K562 (cell line): ENCODE measurements around the gene APOM. TPM values are rescaled to one million over a fixed set of nuclear protein-coding genes. Genes with fewer than 3 reads are reported as not detected.

Experiments
- BCOR ChIP-seq: fragments of 450-650 bp; IDR thresholded peaks from 2 replicates; pipeline ENCODE4 v1.6.1; 2016
- CREB5 ChIP-seq: fragments of 250-450 bp; sonication (Bioruptor Pico); IDR thresholded peaks from 2 replicates; pipeline ENCODE4 v1.5.0; 2020; ENCODE audit warnings: mild to moderate bottlenecking
- CREM ChIP-seq: IDR thresholded peaks from 2 replicates; pipeline ENCODE4 v1.6.1; 2014; ENCODE audit warnings: antibody characterized with exemption, low read depth
- E2F8 ChIP-seq: fragments of 450-650 bp; IDR thresholded peaks from 2 replicates; pipeline ENCODE4 v1.7.1; 2018; ENCODE audit warnings: mild to moderate bottlenecking, low read depth; ENCODE audit not compliant: partially characterized antibody
- EP400 ChIP-seq: fragments of 450-650 bp; IDR thresholded peaks from 2 replicates; pipeline ENCODE4 v1.6.1; 2017; ENCODE audit warnings: antibody characterized with exemption, mild to moderate bottlenecking, moderate library complexity
- GABPB1 ChIP-seq: sonication (generic); formaldehyde crosslinking; IDR thresholded peaks from 2 replicates; pipeline ENCODE4 v1.8.0; 2022; ENCODE audit warnings: mild to moderate bottlenecking, missing genetic modification reagents
- HDAC8 ChIP-seq: fragments of 450-650 bp; IDR thresholded peaks from 2 replicates; pipeline ENCODE4 v1.6.1; 2016; ENCODE audit warnings: mild to moderate bottlenecking, missing genetic modification characterization, moderate library complexity, missing compliant biosample characterization
- L3MBTL2 ChIP-seq: fragments of 450-650 bp; IDR thresholded peaks from 2 replicates; pipeline ENCODE4 v1.6.1; 2016; ENCODE audit warnings: mild to moderate bottlenecking, moderate library complexity
- MAFG ChIP-seq: fragments of 450-650 bp; conservative IDR thresholded peaks from 2 replicates; pipeline ENCODE4 v1.6.1; 2016; ENCODE audit warnings: missing genetic modification characterization, missing compliant biosample characterization
- MED1 ChIP-seq: sonication (generic); formaldehyde crosslinking; IDR thresholded peaks from 2 replicates; pipeline ENCODE4 v1.8.1; 2023; ENCODE audit warnings: missing genetic modification reagents, borderline replicate concordance
- POU5F1 ChIP-seq: fragments of 150-350 bp; IDR thresholded peaks from 2 replicates; pipeline ENCODE4 v1.6.1; 2014; ENCODE audit warnings: borderline replicate concordance, low read length, low read depth, mild to moderate bottlenecking; ENCODE audit not compliant: partially characterized antibody
- PTTG1 ChIP-seq: fragments of 450-650 bp; IDR thresholded peaks from 2 replicates; pipeline ENCODE4 v1.6.1; 2016; ENCODE audit warnings: low read depth, mild to moderate bottlenecking, missing genetic modification characterization, missing compliant biosample characterization
- RAD51 ChIP-seq: fragments of 450-650 bp; IDR thresholded peaks from 2 replicates; pipeline ENCODE4 v1.7.1; 2016; ENCODE audit warnings: low read depth, mild to moderate bottlenecking, borderline replicate concordance
- RBM22 ChIP-seq: fragments of 200-400 bp; formaldehyde crosslinking; IDR thresholded peaks from 2 replicates; pipeline ENCODE4 v1.6.1; 2018; ENCODE audit warnings: low read length, low read depth; ENCODE audit not compliant: poor library complexity, severe bottlenecking
- TAF1 ChIP-seq: IDR thresholded peaks from 2 replicates; pipeline ENCODE4 v1.6.1; 2011; ENCODE audit warnings: mild to moderate bottlenecking, low read length, moderate library complexity; ENCODE audit not compliant: insufficient read depth, control insufficient read depth, severe bottlenecking; ENCODE audit errors: extremely low read depth
- THAP7 ChIP-seq: fragments of 250-450 bp; sonication (Bioruptor Pico); IDR thresholded peaks from 2 replicates; pipeline ENCODE4 v1.5.0; 2021
- polyA plus RNA-seq, 8 experiments: library from polyadenylated mRNA; depleted of rRNA in 4 of 8; stranded (reverse) in 5 of 8; unstranded in 3 of 8; fragments of >200 nt; fragmentation: Nextera tagmentation in 2 of 8; fragmentation: Illumina TruSeq in 1 of 8; extraction: Ambion mirVana in 2 of 8; extraction: Trizol in 1 of 8; gene quantifications; 2 replicates each; pipeline versions ENCODE4 v1.2.1 to v1.2.3, GENCODE V29; 2011 to 2014; ENCODE audit warnings: inconsistent platforms in 1 of 8, missing spikeins in 1 of 8
- total RNA-seq, 7 experiments: library from RNA; depleted of rRNA in 6 of 7; stranded (reverse); fragments of >200 nt in 6 of 7; fragmentation: Illumina TruSeq in 2 of 7; extraction: Trizol in 2 of 7; gene quantifications; 2 replicates each; pipeline versions ENCODE4 v1.2.1 to v1.2.3, GENCODE V29; 2011 to 2021; ENCODE audit warnings: low replicate concordance in 1 of 7
- TF ChIP-seq, protein P1 (sequence below), 3 experiments: IDR thresholded peaks in 2 of 3; conservative IDR thresholded peaks in 1 of 3; 2 replicates each; pipeline ENCODE4 v1.5.1; 2011 to 2012; ENCODE audit warnings: low read length in 3 of 3, mild to moderate bottlenecking in 3 of 3, control low read depth in 2 of 3, improper control_type of control experiment in 1 of 3, inconsistent platforms in 1 of 3, low read depth in 1 of 3, mixed read lengths in 1 of 3, moderate library complexity in 1 of 3; ENCODE audit not compliant: insufficient read depth in 2 of 3
- TF ChIP-seq, protein P2 (sequence below): fragments of 200-400 bp; formaldehyde crosslinking; IDR thresholded peaks from 2 replicates; pipeline ENCODE4 v1.6.1; 2017; ENCODE audit warnings: mild to moderate bottlenecking, low read depth, low read length, moderate library complexity

Gene APOM
- total and polyA plus RNA-seq, 9 of the 15 experiments (the other 6 are each of a cell fraction or from before 2014, with no cell fraction given), result 5.7 to 24.3 (median 10.4) TPM

GRCh38 chr6:31689249-31690110 is 33.8 kb downstream of the APOM start (continued):
- TF ChIP-seq POU5F1, result no peak
- 0 out of 2 replicates have a peak, but pooled peaks have one; percentile 41 for TF ChIP-seq THAP7 (CRISPR knock-in tag)
- no peak for TF ChIP-seq PTTG1 (tag)
- TF ChIP-seq GABPB1, result 0 out of 2 replicates have a peak, but pooled peaks have one; percentile 34
- no peak for TF ChIP-seq BCOR
- TF ChIP-seq RBM22, result no peak
- TF ChIP-seq, protein P1, sequence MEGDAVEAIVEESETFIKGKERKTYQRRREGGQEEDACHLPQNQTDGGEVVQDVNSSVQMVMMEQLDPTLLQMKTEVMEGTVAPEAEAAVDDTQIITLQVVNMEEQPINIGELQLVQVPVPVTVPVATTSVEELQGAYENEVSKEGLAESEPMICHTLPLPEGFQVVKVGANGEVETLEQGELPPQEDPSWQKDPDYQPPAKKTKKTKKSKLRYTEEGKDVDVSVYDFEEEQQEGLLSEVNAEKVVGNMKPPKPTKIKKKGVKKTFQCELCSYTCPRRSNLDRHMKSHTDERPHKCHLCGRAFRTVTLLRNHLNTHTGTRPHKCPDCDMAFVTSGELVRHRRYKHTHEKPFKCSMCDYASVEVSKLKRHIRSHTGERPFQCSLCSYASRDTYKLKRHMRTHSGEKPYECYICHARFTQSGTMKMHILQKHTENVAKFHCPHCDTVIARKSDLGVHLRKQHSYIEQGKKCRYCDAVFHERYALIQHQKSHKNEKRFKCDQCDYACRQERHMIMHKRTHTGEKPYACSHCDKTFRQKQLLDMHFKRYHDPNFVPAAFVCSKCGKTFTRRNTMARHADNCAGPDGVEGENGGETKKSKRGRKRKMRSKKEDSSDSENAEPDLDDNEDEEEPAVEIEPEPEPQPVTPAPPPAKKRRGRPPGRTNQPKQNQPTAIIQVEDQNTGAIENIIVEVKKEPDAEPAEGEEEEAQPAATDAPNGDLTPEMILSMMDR (IDR thresholded peaks at IDR 0.05 in 2 of 3, conservative IDR thresholded peaks at IDR 0.05 in 1 of 3; ENCODE audit: insufficient read depth in 2 of 3, low read depth in 1 of 3, low read length in 3 of 3), result peak; percentile 63 to 96 (median 68)
- no peak for TF ChIP-seq EP400
- TF ChIP-seq MED1 (CRISPR knock-in tag), result no peak
- no peak for TF ChIP-seq CREB5 (CRISPR knock-in tag)
- TF ChIP-seq, protein P2, sequence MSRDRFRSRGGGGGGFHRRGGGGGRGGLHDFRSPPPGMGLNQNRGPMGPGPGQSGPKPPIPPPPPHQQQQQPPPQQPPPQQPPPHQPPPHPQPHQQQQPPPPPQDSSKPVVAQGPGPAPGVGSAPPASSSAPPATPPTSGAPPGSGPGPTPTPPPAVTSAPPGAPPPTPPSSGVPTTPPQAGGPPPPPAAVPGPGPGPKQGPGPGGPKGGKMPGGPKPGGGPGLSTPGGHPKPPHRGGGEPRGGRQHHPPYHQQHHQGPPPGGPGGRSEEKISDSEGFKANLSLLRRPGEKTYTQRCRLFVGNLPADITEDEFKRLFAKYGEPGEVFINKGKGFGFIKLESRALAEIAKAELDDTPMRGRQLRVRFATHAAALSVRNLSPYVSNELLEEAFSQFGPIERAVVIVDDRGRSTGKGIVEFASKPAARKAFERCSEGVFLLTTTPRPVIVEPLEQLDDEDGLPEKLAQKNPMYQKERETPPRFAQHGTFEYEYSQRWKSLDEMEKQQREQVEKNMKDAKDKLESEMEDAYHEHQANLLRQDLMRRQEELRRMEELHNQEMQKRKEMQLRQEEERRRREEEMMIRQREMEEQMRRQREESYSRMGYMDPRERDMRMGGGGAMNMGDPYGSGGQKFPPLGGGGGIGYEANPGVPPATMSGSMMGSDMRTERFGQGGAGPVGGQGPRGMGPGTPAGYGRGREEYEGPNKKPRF, result no peak
- TF ChIP-seq TAF1, result no peak
- TF ChIP-seq CREM, result no peak
- TF ChIP-seq E2F8, result no peak
- TF ChIP-seq HDAC8, result no peak
- no peak for TF ChIP-seq MAFG
- TF ChIP-seq RAD51, result no peak
- no peak for TF ChIP-seq L3MBTL2
